AG09309 (cell line): ENCODE results near the gene DCUN1D3.
A peak's percentile ranks its signal among the peaks of the same experiment; 100 is the strongest.

Experiments
- DNase-seq: peaks from one replicate; pipeline ENCODE4 v3.0.0-alpha.2; 2010; ENCODE audit warnings: low read depth
- H3K4me3 ChIP-seq: 2 replicates; pipeline ENCODE4 v1.5.1; 2011; ENCODE audit warnings: mild to moderate bottlenecking, low read depth, low read length, moderate library complexity; ENCODE audit not compliant: control insufficient read depth
- CTCF ChIP-seq: IDR thresholded peaks from 2 replicates; pipeline ENCODE4 v1.5.1; 2011; ENCODE audit warnings: mild to moderate bottlenecking, low read depth, low read length, inconsistent platforms; ENCODE audit not compliant: insufficient read depth, control insufficient read depth; ENCODE audit errors: missing control alignments

DCUN1D3 gene

GRCh38 chr16:20851601-20852000 lies 48.6 kb downstream of the DCUN1D3 start:
- peak; percentile 85 for DNase-seq
- no peak overlapping the region for H3K4me3 ChIP-seq
- no peak for TF ChIP-seq CTCF

GRCh38 chr16:20850981-20851380 lies 49.2 kb downstream of the DCUN1D3 start:
- H3K4me3 ChIP-seq, result no peak overlapping the region
- no peak for DNase-seq
- TF ChIP-seq CTCF, result no peak

GRCh38 chr16:20849589-20850390 lies 50.4 kb downstream of the DCUN1D3 start:
- TF ChIP-seq CTCF, result peak; percentile 99
- peak; percentile 11 for DNase-seq

GRCh38 chr16:20847550-20847949 lies 52.6 kb downstream of the DCUN1D3 start:
- no peak for TF ChIP-seq CTCF

More at GRCh38 chr16:20849589-20850390, 50.4 kb downstream of the DCUN1D3 start:
- no peak overlapping the region for H3K4me3 ChIP-seq

GRCh38 chr16:20846551-20846950 lies 53.6 kb downstream of the DCUN1D3 start:
- no peak for TF ChIP-seq CTCF
- no peak overlapping the region for H3K4me3 ChIP-seq
- DNase-seq, result no peak

More at GRCh38 chr16:20847550-20847949, 52.6 kb downstream of the DCUN1D3 start:
- no peak for DNase-seq
- no peak overlapping the region for H3K4me3 ChIP-seq

GRCh38 chr16:20846030-20846429 lies 54.1 kb downstream of the DCUN1D3 start:
- no peak overlapping the region for H3K4me3 ChIP-seq
- no peak for TF ChIP-seq CTCF

More at GRCh38 chr16:20846030-20846429, 54.1 kb downstream of the DCUN1D3 start:
- DNase-seq, result no peak
